Fibroblast of pulmonary artery (primary cell): ENCODE results near the gene RFNG.
A peak's percentile ranks its signal among the peaks of the same experiment; 100 is the strongest.

Source experiments
- DNase-seq: peaks from one replicate; pipeline ENCODE4 v3.0.0-alpha.2; 2010; ENCODE audit warnings: low read depth
- H3K4me3 ChIP-seq: replicated peaks from 2 replicates; pipeline ENCODE4 v1.5.1; 2011; ENCODE audit warnings: low read depth, mild to moderate bottlenecking, control low read depth, low read length, moderate library complexity
- TF ChIP-seq, protein P1 (sequence below): IDR thresholded peaks from 2 replicates; pipeline ENCODE4 v1.5.1; 2011; ENCODE audit warnings: mild to moderate bottlenecking, control low read depth, low read length, inconsistent platforms; ENCODE audit errors: missing control alignments

The RFNG gene

DNA sequence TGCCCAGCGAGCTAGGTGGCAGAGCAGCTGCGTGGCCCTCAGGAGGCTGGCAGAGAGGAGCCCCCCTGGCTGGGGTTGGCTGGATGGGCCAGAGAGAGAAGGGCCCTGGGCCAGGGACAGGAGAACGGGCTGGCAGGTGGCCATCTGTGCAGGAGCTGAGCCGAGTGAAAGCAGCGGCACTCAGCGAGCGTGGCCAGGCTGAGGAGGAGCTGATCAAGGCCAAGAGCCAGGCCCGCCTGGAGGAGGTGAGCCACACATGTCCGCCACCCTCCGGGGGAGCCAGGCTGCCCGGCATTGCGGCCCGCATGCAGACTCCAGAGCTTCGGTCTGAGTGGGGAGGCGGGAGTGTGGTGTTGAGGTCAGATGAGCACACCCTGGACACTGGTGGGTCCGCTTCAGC lies 22.2 kb downstream of the RFNG start:
- TF ChIP-seq, protein P1, sequence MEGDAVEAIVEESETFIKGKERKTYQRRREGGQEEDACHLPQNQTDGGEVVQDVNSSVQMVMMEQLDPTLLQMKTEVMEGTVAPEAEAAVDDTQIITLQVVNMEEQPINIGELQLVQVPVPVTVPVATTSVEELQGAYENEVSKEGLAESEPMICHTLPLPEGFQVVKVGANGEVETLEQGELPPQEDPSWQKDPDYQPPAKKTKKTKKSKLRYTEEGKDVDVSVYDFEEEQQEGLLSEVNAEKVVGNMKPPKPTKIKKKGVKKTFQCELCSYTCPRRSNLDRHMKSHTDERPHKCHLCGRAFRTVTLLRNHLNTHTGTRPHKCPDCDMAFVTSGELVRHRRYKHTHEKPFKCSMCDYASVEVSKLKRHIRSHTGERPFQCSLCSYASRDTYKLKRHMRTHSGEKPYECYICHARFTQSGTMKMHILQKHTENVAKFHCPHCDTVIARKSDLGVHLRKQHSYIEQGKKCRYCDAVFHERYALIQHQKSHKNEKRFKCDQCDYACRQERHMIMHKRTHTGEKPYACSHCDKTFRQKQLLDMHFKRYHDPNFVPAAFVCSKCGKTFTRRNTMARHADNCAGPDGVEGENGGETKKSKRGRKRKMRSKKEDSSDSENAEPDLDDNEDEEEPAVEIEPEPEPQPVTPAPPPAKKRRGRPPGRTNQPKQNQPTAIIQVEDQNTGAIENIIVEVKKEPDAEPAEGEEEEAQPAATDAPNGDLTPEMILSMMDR, result no peak
- no peak for DNase-seq
- H3K4me3 ChIP-seq, result no peak overlapping the region

DNA sequence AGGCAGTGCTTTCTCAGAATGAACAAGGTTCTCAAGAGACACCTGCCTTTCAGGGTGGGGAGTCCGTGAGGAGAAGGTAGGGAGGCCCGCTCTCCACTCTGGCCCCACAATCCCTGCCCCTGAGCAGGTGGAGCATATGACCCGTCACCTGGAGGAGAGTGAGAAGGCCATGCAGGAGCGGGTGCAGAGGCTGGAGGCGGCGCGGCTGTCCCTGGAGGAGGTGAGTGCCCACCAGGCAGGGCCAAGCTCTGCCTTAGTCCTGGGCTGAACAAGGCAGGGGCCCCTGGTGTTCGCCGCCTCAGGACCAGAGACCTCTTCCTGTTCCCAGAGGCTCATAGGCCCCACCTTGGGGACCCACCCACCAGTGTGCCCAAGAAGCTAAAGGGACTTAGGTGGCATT lies 22.6 kb downstream of the RFNG start:
- DNase-seq, result no peak
- H3K4me3 ChIP-seq, result no peak overlapping the region
- TF ChIP-seq, protein P1, result no peak

DNA sequence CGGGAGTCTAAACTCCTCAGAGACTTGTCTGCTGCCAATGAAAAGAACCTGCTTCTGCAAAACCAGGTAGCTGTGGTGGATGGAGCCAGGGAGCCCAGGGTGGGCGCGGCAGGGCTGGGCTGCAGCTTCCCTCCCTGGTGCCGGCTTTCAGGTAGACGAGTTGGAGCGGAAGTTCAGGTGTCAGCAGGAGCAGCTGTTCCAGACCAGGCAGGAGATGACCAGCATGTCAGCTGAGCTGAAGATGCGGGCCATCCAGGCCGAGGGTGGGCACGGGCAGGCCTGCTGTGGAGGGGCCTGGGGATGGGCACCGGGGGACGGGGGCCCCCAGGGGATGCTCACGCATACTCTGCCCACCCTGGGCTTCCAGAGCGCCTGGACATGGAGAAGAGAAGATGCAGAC lies 23.4 kb downstream of the RFNG start:
- DNase-seq, result no peak
- H3K4me3 ChIP-seq, result no peak overlapping the region
- TF ChIP-seq, protein P1, result no peak

DNA sequence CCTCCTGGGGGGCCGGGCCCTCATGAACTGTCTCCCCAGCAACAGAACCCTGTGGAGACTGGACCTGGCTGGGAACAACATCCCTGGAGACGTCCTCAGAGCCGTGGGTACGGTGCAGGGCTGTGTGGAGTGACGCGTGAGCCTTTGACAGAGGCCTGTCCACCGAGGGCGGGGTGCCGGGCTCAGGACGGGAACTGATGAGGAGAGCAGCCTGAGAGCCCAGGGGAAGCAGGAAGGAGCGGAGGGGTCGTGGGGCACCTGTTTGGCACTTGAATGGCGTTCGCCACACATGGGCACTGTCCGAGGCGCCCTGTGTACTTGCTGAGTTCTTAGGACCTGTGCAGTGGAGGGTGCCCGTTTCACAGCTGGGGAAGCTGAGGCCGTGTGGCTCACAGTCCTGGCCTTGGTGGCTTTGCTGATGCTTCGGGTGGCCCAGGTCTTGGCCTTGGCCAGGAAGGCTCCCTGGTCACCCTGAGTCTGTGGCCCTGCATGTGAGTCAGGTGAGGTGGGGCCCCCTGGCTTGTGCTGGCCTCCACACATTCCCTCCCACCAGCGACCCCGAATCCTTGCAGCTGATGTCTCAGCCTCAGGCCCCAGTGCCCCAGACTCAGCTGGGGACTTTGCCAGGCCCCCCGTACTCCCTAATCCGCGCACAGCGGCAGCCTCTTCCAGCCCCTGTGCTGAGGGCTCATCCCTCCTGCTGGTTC lies 26.1 kb downstream of the RFNG start:
- TF ChIP-seq, protein P1, result no peak
- no peak overlapping the region for H3K4me3 ChIP-seq
- DNase-seq, result no peak

DNA sequence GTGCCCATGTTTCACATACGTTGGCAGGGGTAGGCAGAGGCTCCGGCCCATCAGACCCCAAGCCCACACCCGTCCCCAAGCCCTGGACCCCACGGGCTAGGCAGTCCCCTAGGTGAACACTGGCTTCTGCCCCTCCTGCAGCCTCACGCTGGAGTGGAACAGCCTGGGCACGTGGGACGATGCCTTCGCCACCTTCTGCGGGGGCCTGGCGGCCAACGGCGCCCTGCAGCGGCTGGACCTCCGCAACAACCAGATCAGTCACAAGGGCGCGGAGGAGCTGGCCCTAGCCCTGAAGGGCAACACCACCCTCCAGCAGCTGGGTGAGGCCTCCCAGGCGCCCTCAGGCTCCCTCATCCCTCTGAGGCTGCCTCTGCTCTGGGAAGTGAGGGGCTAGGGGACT lies 26.8 kb downstream of the RFNG start:
- no peak overlapping the region for H3K4me3 ChIP-seq

DNA sequence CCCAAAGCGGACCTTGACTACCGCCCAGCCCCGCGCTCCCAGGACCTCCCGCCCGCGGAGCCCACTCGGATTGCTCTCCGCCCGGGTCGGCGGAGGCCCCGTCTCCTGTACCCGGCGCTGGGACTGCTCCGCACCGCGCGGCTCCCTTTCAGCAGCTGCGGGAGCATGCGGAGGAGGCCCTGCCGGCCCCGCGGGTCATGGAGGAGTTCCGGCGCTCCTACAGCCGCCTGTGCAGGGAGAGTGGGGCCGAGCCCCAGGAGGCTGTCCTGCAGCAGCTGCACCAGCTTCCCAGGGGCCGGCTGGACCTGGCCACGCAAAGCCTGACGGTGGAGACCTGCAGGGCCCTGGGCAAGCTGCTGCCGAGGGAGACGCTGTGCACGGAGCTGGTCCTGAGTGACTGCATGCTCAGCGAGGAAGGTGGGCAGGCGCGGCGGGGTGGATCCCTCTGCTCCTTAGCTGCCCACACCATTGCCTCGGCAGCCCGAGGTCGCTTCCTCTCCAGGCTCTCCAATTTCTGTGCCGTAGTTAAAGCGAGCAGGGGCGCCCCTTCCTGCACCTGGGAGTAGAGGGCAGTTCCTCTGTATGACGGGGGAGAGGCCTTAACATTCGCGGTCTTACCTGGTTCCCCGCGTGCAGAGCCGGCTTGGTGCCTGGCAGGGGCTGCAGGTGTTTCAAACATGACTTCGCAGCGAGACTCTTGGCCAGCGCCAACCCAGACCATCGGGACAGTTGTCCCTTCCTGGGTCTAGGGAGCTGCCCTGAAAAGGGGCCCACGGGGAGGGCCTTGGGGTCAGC lies 28.0 kb downstream of the RFNG start:
- no peak for DNase-seq
- TF ChIP-seq, protein P1, result no peak
- H3K4me3 ChIP-seq, result peak overlapping the region; percentile 68

More for the DNA sequence above, 26.8 kb downstream of the RFNG start:
- DNase-seq, result no peak
- TF ChIP-seq, protein P1, result no peak
